ENCODE results near the gene MYO9A. TPM values are rescaled to one million over a fixed set of nuclear protein-coding genes. Genes with fewer than 3 reads are reported as not detected.
"Not testable (repeated sequence)": the region's sequence is repeated elsewhere in the genome, so short reads cannot be mapped to it uniquely, and the experiment has no call there.

Gene MYO9A
- total and polyA plus RNA-seq, 4 donors = 17.2 to 116 (median 40.4) TPM

GRCh38 chr15:72033711-72034110 is 84.2 kb downstream of the MYO9A start:
- Histone ChIP-seq H3K4me1 (ENCODE audit: control insufficient read depth, insufficient read depth, low read length) (no peaks in the 10 kb centered on the region), H3K36me3 (ENCODE audit: control insufficient read depth, insufficient read depth, low read length) (peaks cover 3% of the 10 kb centered on the region), H3K27me3 (ENCODE audit: control insufficient read depth, insufficient read depth, low read length) (no peaks in the 10 kb centered on the region), H3K27ac (ENCODE audit: low read depth, low read length) (no peak overlapping the region), H3K9me3 (ENCODE audit: control insufficient read depth, insufficient read depth, low read length) (no peaks in the 10 kb centered on the region), H3K4me3 (ENCODE audit: low read depth, low read length) (no peak overlapping the region)
- no peak for DNase-seq (ENCODE audit: low read depth in 4 of 6, low spot score in 6 of 6)
- 88% methylated on average over 5 of the region's 7 CpGs for WGBS (ENCODE audit: insufficient coverage)

GRCh38 chr15:72033285-72033684 is 84.7 kb downstream of the MYO9A start:
- DNase-seq (ENCODE audit: low read depth in 4 of 6, low spot score in 6 of 6) = no peak
- no CpG with 5 or more reads among the region's 3 CpGs for WGBS (ENCODE audit: insufficient coverage)
- no peak overlapping the region for H3K27ac ChIP-seq (ENCODE audit: low read depth, low read length)

DNA sequence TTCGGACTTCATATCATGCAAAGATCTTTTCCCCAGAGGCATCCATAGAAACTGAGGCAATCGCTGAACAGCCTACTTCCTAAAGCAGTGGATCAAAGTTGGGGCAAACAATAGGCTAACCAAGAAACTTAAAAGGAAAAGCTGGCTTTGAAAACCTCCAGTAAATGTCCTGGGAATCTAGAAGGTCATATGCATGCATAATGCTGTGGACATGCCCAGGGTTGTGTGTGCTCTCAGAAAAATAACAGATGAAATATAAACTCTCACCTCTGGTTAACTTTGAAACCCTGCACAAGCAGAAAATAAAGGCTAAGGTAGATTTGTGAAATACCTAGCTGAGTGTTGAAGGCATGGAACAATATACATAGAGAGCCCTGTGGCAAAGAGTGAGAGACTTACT is 96.3 kb downstream of the MYO9A start:
- no peaks in the 10 kb centered on the region for H3K4me1 ChIP-seq (ENCODE audit: control insufficient read depth, insufficient read depth, low read length)
- H3K27me3 ChIP-seq (ENCODE audit: control insufficient read depth, insufficient read depth, low read length) = no peaks in the 10 kb centered on the region
- no peak overlapping the region for H3K4me3 ChIP-seq (ENCODE audit: low read depth, low read length)
- 74% methylated on average over 2 of the region's 2 CpGs for WGBS (ENCODE audit: insufficient coverage)
- no peak overlapping the region for H3K27ac ChIP-seq (ENCODE audit: low read depth, low read length)
- H3K9me3 ChIP-seq (ENCODE audit: control insufficient read depth, insufficient read depth, low read length) = no peaks in the 10 kb centered on the region
- no peak for DNase-seq (ENCODE audit: low read depth in 4 of 6, low spot score in 6 of 6)
- no peaks in the 10 kb centered on the region for H3K36me3 ChIP-seq (ENCODE audit: control insufficient read depth, insufficient read depth, low read length)

More at GRCh38 chr15:72033285-72033684, 84.7 kb downstream of the MYO9A start:
- Histone ChIP-seq H3K36me3 (ENCODE audit: control insufficient read depth, insufficient read depth, low read length) (peaks cover 3% of the 10 kb centered on the region), H3K4me1 (ENCODE audit: control insufficient read depth, insufficient read depth, low read length) (no peaks in the 10 kb centered on the region), H3K4me3 (ENCODE audit: low read depth, low read length) (no peak overlapping the region), H3K27me3 (ENCODE audit: control insufficient read depth, insufficient read depth, low read length) (no peaks in the 10 kb centered on the region), H3K9me3 (ENCODE audit: control insufficient read depth, insufficient read depth, low read length) (no peaks in the 10 kb centered on the region)

GRCh38 chr15:72020799-72021198 is 97.2 kb downstream of the MYO9A start:
- H3K9me3 ChIP-seq (ENCODE audit: control insufficient read depth, insufficient read depth, low read length) = no peaks in the 10 kb centered on the region
- no peaks in the 10 kb centered on the region for H3K36me3 ChIP-seq (ENCODE audit: control insufficient read depth, insufficient read depth, low read length)
- no peaks in the 10 kb centered on the region for H3K4me1 ChIP-seq (ENCODE audit: control insufficient read depth, insufficient read depth, low read length)
- H3K4me3 ChIP-seq (ENCODE audit: low read depth, low read length) = no peak overlapping the region
- H3K27me3 ChIP-seq (ENCODE audit: control insufficient read depth, insufficient read depth, low read length) = no peaks in the 10 kb centered on the region
- H3K27ac ChIP-seq (ENCODE audit: low read depth, low read length) = no peak overlapping the region
- no CpG with 5 or more reads among the region's 1 CpG for WGBS (ENCODE audit: insufficient coverage)
- peak in 1 of 6 donors; percentile 50 for DNase-seq (ENCODE audit: low read depth in 4 of 6, low spot score in 6 of 6)

DNA sequence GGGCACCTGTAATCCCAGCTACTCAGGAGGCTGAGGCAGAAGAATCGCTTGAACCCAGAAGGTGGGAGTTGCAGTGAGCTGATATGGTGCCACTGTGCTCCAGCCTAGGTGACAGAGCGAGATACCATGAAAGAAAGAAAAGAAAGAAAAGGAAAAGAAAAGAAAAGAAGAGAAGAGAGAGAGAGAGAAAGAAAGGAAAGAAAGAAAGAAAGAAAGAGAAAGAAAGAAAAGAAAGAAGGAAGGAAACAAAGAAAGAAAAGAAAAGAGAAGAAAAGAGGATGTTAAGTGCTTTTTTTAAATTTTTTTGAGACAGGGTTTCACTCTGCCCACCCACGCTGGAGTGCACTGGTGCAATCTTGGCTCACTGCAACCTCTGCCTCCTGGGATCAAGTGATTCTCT is 103.4 kb downstream of the MYO9A start:
- not testable (repeated sequence) for H3K4me1 ChIP-seq (ENCODE audit: control insufficient read depth, insufficient read depth, low read length); H3K4me3 ChIP-seq (ENCODE audit: low read depth, low read length); H3K36me3 ChIP-seq (ENCODE audit: control insufficient read depth, insufficient read depth, low read length); DNase-seq (ENCODE audit: low read depth in 4 of 6, low spot score in 6 of 6); H3K27me3 ChIP-seq (ENCODE audit: control insufficient read depth, insufficient read depth, low read length); H3K9me3 ChIP-seq (ENCODE audit: control insufficient read depth, insufficient read depth, low read length); H3K27ac ChIP-seq (ENCODE audit: low read depth, low read length)
- whole genome bisulfite sequencing (ENCODE audit: insufficient coverage) = 86% methylated on average over 3 of the region's 3 CpGs

DNA sequence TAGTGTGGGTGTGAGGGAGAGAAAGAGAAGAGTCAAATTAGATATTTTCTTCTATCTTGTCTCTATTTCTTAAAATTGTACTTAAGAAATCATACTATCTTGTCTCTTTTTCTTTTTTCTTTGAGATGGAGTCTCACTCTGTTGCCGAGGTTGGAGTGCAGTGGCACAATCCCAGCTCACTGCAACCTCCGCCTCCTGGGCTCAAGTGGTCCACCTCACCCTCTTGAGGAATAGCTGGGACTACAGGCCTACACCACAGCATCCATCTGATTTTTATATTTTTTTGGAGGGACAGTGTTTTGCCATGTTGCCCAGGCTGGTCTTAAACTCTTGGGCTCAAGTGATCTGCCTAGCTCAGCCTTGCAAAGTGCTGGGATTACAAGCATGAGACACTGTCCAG is 104.2 kb downstream of the MYO9A start:
- no peak for DNase-seq (ENCODE audit: low read depth in 4 of 6, low spot score in 6 of 6)
- no peaks in the 10 kb centered on the region for H3K36me3 ChIP-seq (ENCODE audit: control insufficient read depth, insufficient read depth, low read length)
- H3K4me1 ChIP-seq (ENCODE audit: control insufficient read depth, insufficient read depth, low read length) = no peaks in the 10 kb centered on the region
- H3K27ac ChIP-seq (ENCODE audit: low read depth, low read length) = no peak overlapping the region
- WGBS (ENCODE audit: insufficient coverage) = 80% methylated on average over 1 of the region's 2 CpGs
- no peaks in the 10 kb centered on the region for H3K27me3 ChIP-seq (ENCODE audit: control insufficient read depth, insufficient read depth, low read length)
- no peak overlapping the region for H3K4me3 ChIP-seq (ENCODE audit: low read depth, low read length)
- H3K9me3 ChIP-seq (ENCODE audit: control insufficient read depth, insufficient read depth, low read length) = no peaks in the 10 kb centered on the region

DNA sequence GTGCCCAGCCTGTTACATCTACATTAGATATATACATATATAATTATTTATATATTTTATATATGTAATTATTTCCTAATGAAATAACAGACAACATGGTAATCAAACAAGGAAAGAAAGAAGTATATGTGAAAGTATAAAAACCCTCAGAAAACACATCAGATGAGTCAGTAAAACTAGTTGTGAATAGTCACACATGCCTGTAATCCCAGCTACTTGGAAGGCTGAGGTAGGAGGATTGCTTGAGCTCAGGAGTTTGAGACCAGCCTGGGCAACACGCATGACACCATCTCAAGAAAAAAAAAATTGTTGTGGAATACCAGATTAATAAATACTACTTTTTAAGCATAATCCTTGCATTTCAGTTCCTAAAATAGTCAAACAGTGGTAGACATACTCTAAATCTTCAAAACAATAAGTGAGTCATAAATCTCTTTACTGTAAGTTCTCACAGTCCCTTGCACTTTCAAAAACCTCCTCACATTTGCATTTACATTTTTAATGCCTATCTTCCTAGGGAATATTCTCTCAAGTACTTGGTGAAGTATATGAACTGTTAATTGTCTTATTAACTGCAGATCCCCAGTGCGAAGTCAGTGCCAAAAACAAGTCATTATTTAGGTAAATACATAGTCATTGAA is 106.5 kb downstream of the MYO9A start:
- H3K36me3 ChIP-seq (ENCODE audit: control insufficient read depth, insufficient read depth, low read length) = no peaks in the 10 kb centered on the region
- no peak for DNase-seq (ENCODE audit: low read depth in 4 of 6, low spot score in 6 of 6)
- no peak overlapping the region for H3K4me3 ChIP-seq (ENCODE audit: low read depth, low read length)

DNA sequence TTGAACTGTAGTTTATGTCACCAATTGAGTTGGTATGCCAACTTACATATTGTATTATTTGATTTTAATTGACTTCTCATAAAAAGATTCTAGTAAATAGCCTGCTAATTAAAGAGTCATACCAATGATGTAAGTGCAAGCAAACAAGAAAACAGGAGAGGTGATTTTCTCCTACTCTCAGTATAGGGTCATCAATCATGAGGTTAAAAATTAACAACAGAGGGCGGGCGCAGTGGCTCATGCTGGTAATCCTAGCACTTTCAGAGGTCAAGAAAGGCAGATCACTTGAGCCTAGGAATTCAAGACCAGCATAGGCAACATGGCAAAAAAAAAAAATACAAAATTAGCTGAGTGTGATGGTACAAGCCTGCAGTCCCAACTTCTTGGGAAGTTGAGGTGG is 108.7 kb downstream of the MYO9A start:
- H3K9me3 ChIP-seq (ENCODE audit: control insufficient read depth, insufficient read depth, low read length) = no peaks in the 10 kb centered on the region
- H3K4me1 ChIP-seq (ENCODE audit: control insufficient read depth, insufficient read depth, low read length) = no peaks in the 10 kb centered on the region
- no peak overlapping the region for H3K27ac ChIP-seq (ENCODE audit: low read depth, low read length)
- no peak overlapping the region for H3K4me3 ChIP-seq (ENCODE audit: low read depth, low read length)
- DNase-seq (ENCODE audit: low read depth in 4 of 6, low spot score in 6 of 6) = no peak
- H3K27me3 ChIP-seq (ENCODE audit: control insufficient read depth, insufficient read depth, low read length) = no peaks in the 10 kb centered on the region
- 100% methylated on average over 2 of the region's 2 CpGs for WGBS (ENCODE audit: insufficient coverage)
- peaks cover 4% of the 10 kb centered on the region for H3K36me3 ChIP-seq (ENCODE audit: control insufficient read depth, insufficient read depth, low read length)

More for the DNA sequence above, 106.5 kb downstream of the MYO9A start:
- no peak overlapping the region for H3K27ac ChIP-seq (ENCODE audit: low read depth, low read length)
- H3K4me1 ChIP-seq (ENCODE audit: control insufficient read depth, insufficient read depth, low read length) = no peaks in the 10 kb centered on the region
- H3K9me3 ChIP-seq (ENCODE audit: control insufficient read depth, insufficient read depth, low read length) = no peaks in the 10 kb centered on the region
- no peaks in the 10 kb centered on the region for H3K27me3 ChIP-seq (ENCODE audit: control insufficient read depth, insufficient read depth, low read length)
- WGBS (ENCODE audit: insufficient coverage) = no CpG with 5 or more reads among the region's 2 CpGs

DNA sequence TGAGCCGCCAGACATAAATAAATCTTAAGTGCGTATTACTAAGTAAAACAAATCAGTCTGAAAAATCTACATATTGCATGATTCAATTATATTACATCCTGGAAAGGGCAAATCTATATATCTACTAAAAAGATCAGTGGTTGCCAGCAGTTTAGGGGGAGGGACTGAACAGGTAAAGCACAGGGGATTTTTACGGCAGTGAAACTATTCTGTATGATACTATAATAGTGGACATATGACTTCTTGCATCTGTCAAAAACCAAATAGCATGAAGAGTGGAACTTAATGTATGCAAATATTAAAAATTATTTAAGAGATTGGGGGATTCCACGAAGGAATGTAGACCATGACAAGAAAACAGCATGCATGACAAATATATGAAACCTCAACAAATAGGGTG is 111.6 kb downstream of the MYO9A start:
- Histone ChIP-seq H3K4me3 (ENCODE audit: low read depth, low read length) (no peak overlapping the region), H3K27ac (ENCODE audit: low read depth, low read length) (no peak overlapping the region), H3K27me3 (ENCODE audit: control insufficient read depth, insufficient read depth, low read length) (no peaks in the 10 kb centered on the region), H3K36me3 (ENCODE audit: control insufficient read depth, insufficient read depth, low read length) (peaks cover 6% of the 10 kb centered on the region), H3K9me3 (ENCODE audit: control insufficient read depth, insufficient read depth, low read length) (no peaks in the 10 kb centered on the region), H3K4me1 (ENCODE audit: control insufficient read depth, insufficient read depth, low read length) (no peaks in the 10 kb centered on the region)
- WGBS (ENCODE audit: insufficient coverage) = no CpG with 5 or more reads among the region's 4 CpGs
- no peak for DNase-seq (ENCODE audit: low read depth in 4 of 6, low spot score in 6 of 6)

DNA sequence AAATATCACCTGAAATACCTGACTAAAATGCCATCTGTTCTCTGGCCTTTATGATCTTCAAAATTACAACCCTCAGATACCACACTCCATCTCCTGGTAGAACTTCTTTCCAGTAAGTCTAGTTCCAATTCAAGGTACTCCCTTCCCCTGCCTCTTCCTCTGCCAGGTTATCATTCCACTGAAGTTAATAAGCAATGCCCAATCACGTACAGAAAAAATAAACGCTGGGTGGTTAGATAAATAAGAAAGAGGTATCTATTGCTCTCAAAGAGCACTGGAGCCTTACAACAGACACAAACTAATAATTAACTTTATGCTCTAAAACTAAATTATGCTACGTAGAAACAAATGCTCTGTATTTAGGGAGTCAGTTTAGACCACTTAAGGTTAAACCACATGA is 112.5 kb downstream of the MYO9A start:
- peaks cover 6% of the 10 kb centered on the region for H3K36me3 ChIP-seq (ENCODE audit: control insufficient read depth, insufficient read depth, low read length)
- DNase-seq (ENCODE audit: low read depth in 4 of 6, low spot score in 6 of 6) = no peak
- no peaks in the 10 kb centered on the region for H3K4me1 ChIP-seq (ENCODE audit: control insufficient read depth, insufficient read depth, low read length)
- H3K27ac ChIP-seq (ENCODE audit: low read depth, low read length) = no peak overlapping the region
- H3K4me3 ChIP-seq (ENCODE audit: low read depth, low read length) = no peak overlapping the region
- H3K9me3 ChIP-seq (ENCODE audit: control insufficient read depth, insufficient read depth, low read length) = no peaks in the 10 kb centered on the region
- WGBS (ENCODE audit: insufficient coverage) = no CpG with 5 or more reads among the region's 3 CpGs
- H3K27me3 ChIP-seq (ENCODE audit: control insufficient read depth, insufficient read depth, low read length) = no peaks in the 10 kb centered on the region
